OCI-LY3 (cell line): ENCODE results near the gene RFPL3.

Source experiments
- EZH2phosphoT487 ChIP-seq: fragments of 200-600 bp; shearing (Covaris generic); IDR thresholded peaks from 2 replicates; pipeline ENCODE4 v1.6.1; 2018; ENCODE audit warnings: antibody characterized with exemption, mixed run types, low read depth
- TF ChIP-seq, protein P1 (sequence below): fragments of 200-600, 300-600 bp; sonication (generic); IDR thresholded peaks from 2 replicates; pipeline ENCODE4 v1.5.1; 2014; ENCODE audit warnings: antibody characterized with exemption, low read length, low read depth

DNA sequence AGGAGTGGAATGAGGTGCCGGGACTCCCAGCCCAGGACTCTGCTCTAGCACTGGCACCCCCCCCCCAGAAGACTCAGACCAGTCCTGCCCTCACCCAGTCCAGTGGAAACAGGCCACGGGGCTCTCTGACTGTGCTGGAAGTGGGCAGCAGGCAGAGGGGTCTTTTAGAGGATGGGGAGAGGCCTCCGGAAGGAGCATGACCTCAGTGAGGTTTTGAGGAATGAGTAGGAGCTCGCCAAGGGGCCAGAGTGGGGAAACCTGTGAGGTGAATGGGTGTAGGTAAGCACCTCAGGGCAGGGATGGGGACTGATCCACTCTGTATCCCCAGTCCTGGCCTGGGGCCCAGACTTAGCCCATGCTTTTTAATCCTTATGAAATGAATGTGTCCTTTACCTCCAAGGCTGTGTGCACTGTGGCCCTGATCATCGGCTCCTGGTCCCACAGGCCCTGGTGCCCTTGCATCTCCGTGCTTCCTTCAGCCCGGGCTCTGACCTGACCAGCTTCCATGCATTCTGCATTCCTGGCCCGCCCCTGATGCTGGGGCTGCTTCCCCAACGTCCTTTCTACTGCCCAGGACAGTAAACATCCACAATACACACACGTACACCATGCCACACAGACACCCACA lies 24.4 kb upstream of the RFPL3 start:
- TF ChIP-seq, protein P1, sequence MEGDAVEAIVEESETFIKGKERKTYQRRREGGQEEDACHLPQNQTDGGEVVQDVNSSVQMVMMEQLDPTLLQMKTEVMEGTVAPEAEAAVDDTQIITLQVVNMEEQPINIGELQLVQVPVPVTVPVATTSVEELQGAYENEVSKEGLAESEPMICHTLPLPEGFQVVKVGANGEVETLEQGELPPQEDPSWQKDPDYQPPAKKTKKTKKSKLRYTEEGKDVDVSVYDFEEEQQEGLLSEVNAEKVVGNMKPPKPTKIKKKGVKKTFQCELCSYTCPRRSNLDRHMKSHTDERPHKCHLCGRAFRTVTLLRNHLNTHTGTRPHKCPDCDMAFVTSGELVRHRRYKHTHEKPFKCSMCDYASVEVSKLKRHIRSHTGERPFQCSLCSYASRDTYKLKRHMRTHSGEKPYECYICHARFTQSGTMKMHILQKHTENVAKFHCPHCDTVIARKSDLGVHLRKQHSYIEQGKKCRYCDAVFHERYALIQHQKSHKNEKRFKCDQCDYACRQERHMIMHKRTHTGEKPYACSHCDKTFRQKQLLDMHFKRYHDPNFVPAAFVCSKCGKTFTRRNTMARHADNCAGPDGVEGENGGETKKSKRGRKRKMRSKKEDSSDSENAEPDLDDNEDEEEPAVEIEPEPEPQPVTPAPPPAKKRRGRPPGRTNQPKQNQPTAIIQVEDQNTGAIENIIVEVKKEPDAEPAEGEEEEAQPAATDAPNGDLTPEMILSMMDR: no peak
- TF ChIP-seq EZH2phosphoT487: no peak
